ENCODE measurements around the gene MMS22L.

The MMS22L gene

GRCh38 chr6:97282238-97282725 is 734 bp downstream of the MMS22L start:
- H3K27me3 Mint-ChIP-seq, result no peaks in the 10 kb centered on the region
- H3K27ac Mint-ChIP-seq, result peak overlapping the region; percentile 87
- H3K36me3 Mint-ChIP-seq (ENCODE audit: low read depth), result peaks cover 37% of the 10 kb centered on the region
- H3K4me3 Mint-ChIP-seq, result peak overlapping the region; percentile 89
- no peaks in the 10 kb centered on the region for H3K9me3 Mint-ChIP-seq
- H3K4me1 Mint-ChIP-seq (ENCODE audit: low read depth), result peaks cover 28% of the 10 kb centered on the region

- H3K4me3 Mint-ChIP-seq, result peak overlapping the region; percentile 89
- peaks cover 51% of the 10 kb centered on the region for H3K36me3 Mint-ChIP-seq (ENCODE audit: low read depth)
- no peaks in the 10 kb centered on the region for H3K27me3 Mint-ChIP-seq
- H3K9me3 Mint-ChIP-seq, result no peaks in the 10 kb centered on the region
- peak overlapping the region; percentile 67 for H3K27ac Mint-ChIP-seq
- H3K4me1 Mint-ChIP-seq (ENCODE audit: low read depth), result peaks cover 28% of the 10 kb centered on the region
Observed at GRCh38 chr6:97280766-97281165, 2.2 kb downstream of the MMS22L start.

DNA sequence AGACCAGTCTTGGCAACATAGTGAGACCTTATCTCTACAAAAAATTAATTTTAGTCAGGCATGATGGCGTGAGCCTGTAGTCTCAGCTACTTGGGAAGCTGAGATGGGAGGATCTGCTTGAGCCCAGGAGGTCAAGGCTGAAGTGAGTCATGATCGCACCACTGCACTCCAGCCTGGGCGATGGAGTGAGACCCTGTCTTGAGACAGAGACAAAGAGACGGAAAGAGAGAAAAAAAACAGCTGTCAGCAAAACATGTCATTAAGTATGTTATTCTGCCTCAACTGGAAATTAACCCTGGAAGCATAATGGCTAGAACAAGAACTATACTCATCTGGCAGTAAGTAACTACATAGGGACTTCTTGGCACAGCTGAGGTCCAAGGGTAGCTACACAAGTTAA is 7.2 kb downstream of the MMS22L start:
- no peak overlapping the region for H3K4me3 Mint-ChIP-seq
- peaks cover 10% of the 10 kb centered on the region for H3K4me1 Mint-ChIP-seq (ENCODE audit: low read depth)
- H3K9me3 Mint-ChIP-seq, result no peaks in the 10 kb centered on the region
- no peaks in the 10 kb centered on the region for H3K27me3 Mint-ChIP-seq
- no peak overlapping the region for H3K27ac Mint-ChIP-seq
- H3K36me3 Mint-ChIP-seq (ENCODE audit: low read depth), result peaks cover 80% of the 10 kb centered on the region

GRCh38 chr6:97269821-97270220 is 13.2 kb downstream of the MMS22L start:
- no peaks in the 10 kb centered on the region for H3K9me3 Mint-ChIP-seq
- H3K4me1 Mint-ChIP-seq (ENCODE audit: low read depth), result no peaks in the 10 kb centered on the region
- H3K27me3 Mint-ChIP-seq, result no peaks in the 10 kb centered on the region
- no peak overlapping the region for H3K27ac Mint-ChIP-seq
- H3K36me3 Mint-ChIP-seq (ENCODE audit: low read depth), result peaks cover 78% of the 10 kb centered on the region
- no peak overlapping the region for H3K4me3 Mint-ChIP-seq

DNA sequence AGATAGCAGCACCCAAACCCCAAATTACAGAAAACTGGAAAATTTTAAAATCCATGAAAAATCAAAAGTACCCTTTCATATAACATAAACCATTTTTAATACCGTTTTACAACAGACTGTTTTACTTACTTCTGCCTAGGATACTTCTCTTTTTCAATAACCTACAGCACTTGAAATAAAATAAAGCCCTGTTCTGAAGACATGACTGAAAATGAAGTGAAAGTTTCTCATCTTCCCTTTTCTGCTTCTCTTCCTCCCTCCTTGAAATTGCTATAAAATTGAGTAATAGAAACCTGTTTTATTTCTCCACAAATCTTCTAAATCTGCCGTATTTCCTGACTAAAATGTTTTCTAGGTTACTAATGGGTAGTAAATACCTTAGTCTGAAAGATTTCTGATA is 20.3 kb downstream of the MMS22L start:
- Mint-ChIP-seq H3K27me3 (no peaks in the 10 kb centered on the region), H3K4me3 (no peak overlapping the region), H3K9me3 (no peaks in the 10 kb centered on the region), H3K36me3 (ENCODE audit: low read depth) (peaks cover 72% of the 10 kb centered on the region), H3K27ac (no peak overlapping the region), H3K4me1 (ENCODE audit: low read depth) (no peaks in the 10 kb centered on the region)

DNA sequence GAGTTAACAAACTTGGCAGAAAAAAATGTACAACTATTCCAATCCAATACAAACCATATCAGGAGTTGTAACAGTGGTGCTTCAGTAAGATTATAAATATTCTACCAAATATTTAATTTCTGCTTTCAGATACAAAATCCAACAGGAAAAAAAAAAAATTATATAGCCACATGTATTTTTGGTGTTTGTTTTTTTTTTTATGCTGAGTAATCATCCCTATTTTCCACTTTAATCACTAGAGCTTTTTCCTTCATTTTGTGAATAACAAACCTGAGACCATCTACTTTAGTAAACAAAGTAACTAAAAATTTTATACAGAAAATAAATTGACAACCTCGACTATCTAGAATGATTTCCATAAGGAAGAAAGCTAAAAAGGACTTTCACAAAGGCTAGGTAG is 36.2 kb downstream of the MMS22L start:
- no peak overlapping the region for H3K27ac Mint-ChIP-seq
- peaks cover 75% of the 10 kb centered on the region for H3K36me3 Mint-ChIP-seq (ENCODE audit: low read depth)
- H3K4me3 Mint-ChIP-seq, result no peak overlapping the region
- H3K4me1 Mint-ChIP-seq (ENCODE audit: low read depth), result no peaks in the 10 kb centered on the region
- peaks cover 10% of the 10 kb centered on the region for H3K9me3 Mint-ChIP-seq
- H3K27me3 Mint-ChIP-seq, result no peaks in the 10 kb centered on the region

GRCh38 chr6:97240222-97240621 is 42.8 kb downstream of the MMS22L start:
- peaks cover 10% of the 10 kb centered on the region for H3K9me3 Mint-ChIP-seq
- no peaks in the 10 kb centered on the region for H3K4me1 Mint-ChIP-seq (ENCODE audit: low read depth)
- H3K27me3 Mint-ChIP-seq, result no peaks in the 10 kb centered on the region
- H3K36me3 Mint-ChIP-seq (ENCODE audit: low read depth), result peaks cover 74% of the 10 kb centered on the region
- H3K4me3 Mint-ChIP-seq, result no peak overlapping the region
- no peak overlapping the region for H3K27ac Mint-ChIP-seq

GRCh38 chr6:97231911-97232310 is 51.1 kb downstream of the MMS22L start:
- peaks cover 71% of the 10 kb centered on the region for H3K36me3 Mint-ChIP-seq (ENCODE audit: low read depth)
- no peak overlapping the region for H3K4me3 Mint-ChIP-seq
- H3K27ac Mint-ChIP-seq, result no peak overlapping the region
- no peaks in the 10 kb centered on the region for H3K9me3 Mint-ChIP-seq
- no peaks in the 10 kb centered on the region for H3K27me3 Mint-ChIP-seq
- H3K4me1 Mint-ChIP-seq (ENCODE audit: low read depth), result no peaks in the 10 kb centered on the region

DNA sequence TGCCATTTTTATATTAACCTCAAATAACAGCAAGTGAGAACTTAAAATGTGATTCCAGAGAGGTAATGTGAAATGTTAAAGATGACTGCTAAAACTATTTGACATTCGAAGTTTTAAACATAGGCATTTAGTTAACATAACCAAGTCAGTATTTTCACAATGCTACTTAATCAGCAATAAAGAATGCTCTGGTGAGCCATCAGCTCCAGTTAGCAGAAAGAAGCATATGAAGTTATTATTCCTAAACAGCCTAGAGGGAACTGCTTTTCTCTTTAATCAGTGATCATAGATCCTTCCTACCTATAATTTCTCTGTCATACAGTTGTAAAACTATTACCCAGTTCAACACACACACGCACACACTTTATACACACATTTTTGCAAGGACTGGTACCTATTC is 60.1 kb downstream of the MMS22L start:
- Mint-ChIP-seq H3K4me1 (ENCODE audit: low read depth) (no peaks in the 10 kb centered on the region), H3K27ac (no peak overlapping the region), H3K27me3 (no peaks in the 10 kb centered on the region), H3K4me3 (no peak overlapping the region), H3K36me3 (ENCODE audit: low read depth) (peaks cover 43% of the 10 kb centered on the region), H3K9me3 (no peaks in the 10 kb centered on the region)

- H3K27ac Mint-ChIP-seq, result no peak overlapping the region
Observed at GRCh38 chr6:97218912-97219311, 64.1 kb downstream of the MMS22L start.

GRCh38 chr6:97215157-97215769 is 67.8 kb downstream of the MMS22L start:
- no peaks in the 10 kb centered on the region for H3K9me3 Mint-ChIP-seq
- peaks cover 37% of the 10 kb centered on the region for H3K36me3 Mint-ChIP-seq (ENCODE audit: low read depth)
- no peaks in the 10 kb centered on the region for H3K4me1 Mint-ChIP-seq (ENCODE audit: low read depth)
- H3K27me3 Mint-ChIP-seq, result no peaks in the 10 kb centered on the region
- H3K4me3 Mint-ChIP-seq, result no peak overlapping the region
- H3K27ac Mint-ChIP-seq, result no peak overlapping the region

More at GRCh38 chr6:97218912-97219311, 64.1 kb downstream of the MMS22L start:
- H3K4me1 Mint-ChIP-seq (ENCODE audit: low read depth), result no peaks in the 10 kb centered on the region
- H3K27me3 Mint-ChIP-seq, result no peaks in the 10 kb centered on the region
- H3K4me3 Mint-ChIP-seq, result no peak overlapping the region
- no peaks in the 10 kb centered on the region for H3K9me3 Mint-ChIP-seq
- H3K36me3 Mint-ChIP-seq (ENCODE audit: low read depth), result peaks cover 27% of the 10 kb centered on the region

DNA sequence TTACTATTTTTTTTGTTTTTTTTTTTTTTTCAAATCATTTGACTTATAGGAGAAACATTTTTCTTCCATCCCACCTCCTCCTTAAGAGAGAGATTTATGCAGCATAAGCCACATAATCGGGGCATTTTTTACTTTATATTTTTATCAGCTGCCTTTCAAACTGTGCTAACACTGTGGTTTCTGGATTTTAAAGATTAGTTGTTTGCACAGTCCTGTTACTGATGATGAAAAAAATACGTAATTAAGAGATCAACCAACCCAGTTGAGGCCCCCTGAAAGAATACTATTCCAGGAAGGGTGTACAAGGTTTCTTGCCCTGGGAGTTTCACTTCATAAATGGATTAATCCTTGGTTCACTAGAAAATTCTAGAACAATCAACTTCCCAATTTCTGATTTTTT is 68.3 kb downstream of the MMS22L start:
- no peaks in the 10 kb centered on the region for H3K4me1 Mint-ChIP-seq (ENCODE audit: low read depth)
- peaks cover 31% of the 10 kb centered on the region for H3K36me3 Mint-ChIP-seq (ENCODE audit: low read depth)
- no peaks in the 10 kb centered on the region for H3K27me3 Mint-ChIP-seq
- no peak overlapping the region for H3K4me3 Mint-ChIP-seq
- no peaks in the 10 kb centered on the region for H3K9me3 Mint-ChIP-seq
- no peak overlapping the region for H3K27ac Mint-ChIP-seq

DNA sequence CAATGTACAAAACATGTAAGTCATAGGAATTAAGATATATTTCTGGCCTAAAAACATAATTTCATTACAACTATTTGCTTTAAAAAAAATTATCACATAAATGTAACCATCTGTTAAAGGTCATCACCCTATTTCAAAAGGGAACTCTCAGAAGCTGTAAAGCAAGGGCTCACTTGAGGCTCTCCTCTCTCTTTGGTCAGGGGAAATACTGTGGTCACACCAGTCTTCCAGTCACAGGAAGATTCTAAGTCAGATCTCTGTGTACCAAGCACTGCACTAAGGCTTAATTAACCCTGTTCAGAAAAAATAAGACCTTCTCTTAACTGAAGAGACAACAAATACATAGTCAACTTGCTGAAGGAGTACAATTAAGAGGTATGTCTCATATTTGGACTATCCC is 75.6 kb downstream of the MMS22L start:
- Mint-ChIP-seq H3K9me3 (no peaks in the 10 kb centered on the region), H3K36me3 (ENCODE audit: low read depth) (peaks cover 19% of the 10 kb centered on the region), H3K27ac (no peak overlapping the region), H3K4me3 (no peak overlapping the region), H3K27me3 (no peaks in the 10 kb centered on the region), H3K4me1 (ENCODE audit: low read depth) (no peaks in the 10 kb centered on the region)

DNA sequence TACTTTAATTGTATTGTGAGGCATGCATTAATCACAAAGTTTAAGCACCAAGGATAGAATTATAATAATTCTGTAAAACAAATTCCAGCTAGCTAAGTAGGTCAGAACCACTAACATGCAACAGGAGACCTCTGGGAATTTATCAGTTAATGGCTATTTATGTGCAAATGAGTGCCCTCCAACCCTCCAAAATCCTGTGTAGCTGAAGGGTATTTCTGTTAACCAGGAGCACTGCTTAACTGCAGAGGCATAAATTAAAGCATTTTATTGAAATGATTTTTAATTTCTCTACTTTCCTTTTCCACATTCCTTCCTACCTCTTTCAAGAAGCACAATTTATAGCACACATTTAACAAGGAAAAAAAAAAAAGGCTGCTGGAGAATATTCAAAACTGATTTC is 77.0 kb downstream of the MMS22L start:
- Mint-ChIP-seq H3K27ac (no peak overlapping the region), H3K36me3 (ENCODE audit: low read depth) (peaks cover 17% of the 10 kb centered on the region), H3K9me3 (no peaks in the 10 kb centered on the region), H3K4me1 (ENCODE audit: low read depth) (no peaks in the 10 kb centered on the region), H3K4me3 (no peak overlapping the region), H3K27me3 (no peaks in the 10 kb centered on the region)

DNA sequence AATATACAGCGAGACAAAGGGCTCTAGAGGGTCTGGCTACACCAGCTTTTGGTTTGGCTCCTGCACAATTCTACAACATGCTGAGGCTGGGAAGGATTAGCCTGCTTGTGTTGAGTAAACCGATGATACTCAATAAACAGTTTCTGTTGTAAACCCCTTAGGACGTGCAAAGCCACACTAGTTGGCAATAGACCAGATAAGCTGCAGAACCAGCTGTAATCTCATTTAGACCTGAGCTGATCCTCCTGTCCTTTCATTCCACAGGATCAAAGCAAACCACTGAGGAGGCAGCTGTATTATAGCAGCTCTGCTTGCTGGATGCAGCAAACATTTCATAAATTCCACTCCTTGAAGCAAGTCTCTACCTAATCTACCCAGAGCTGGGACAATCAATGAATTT is 79.7 kb downstream of the MMS22L start:
- Mint-ChIP-seq H3K9me3 (no peaks in the 10 kb centered on the region), H3K27ac (no peak overlapping the region), H3K4me3 (no peak overlapping the region), H3K27me3 (no peaks in the 10 kb centered on the region), H3K36me3 (ENCODE audit: low read depth) (peaks cover 27% of the 10 kb centered on the region), H3K4me1 (ENCODE audit: low read depth) (no peaks in the 10 kb centered on the region)

DNA sequence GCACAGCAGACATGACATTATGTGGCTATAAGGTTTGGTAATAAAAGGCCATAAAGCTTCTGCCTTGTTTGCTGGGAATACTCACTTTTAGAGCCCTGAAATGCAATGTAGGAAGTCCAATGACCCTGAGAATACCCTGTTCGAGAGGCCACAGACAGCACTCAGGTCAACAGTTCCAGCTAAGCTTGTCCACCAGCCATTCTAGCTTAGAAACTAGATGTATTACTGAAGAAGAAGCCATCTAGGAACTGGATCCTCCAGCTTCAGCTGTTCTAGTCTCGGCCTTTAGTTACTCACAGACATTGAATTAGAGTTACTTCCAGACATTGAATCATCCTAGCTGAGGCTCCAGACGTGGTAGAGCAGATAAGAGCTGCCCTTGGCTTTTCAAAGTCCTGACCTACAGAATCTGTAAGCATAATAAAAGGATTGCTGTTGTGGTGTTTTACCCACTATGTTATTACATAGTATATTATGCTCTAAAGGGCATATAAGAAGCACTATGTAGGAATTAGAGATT is 84.9 kb downstream of the MMS22L start:
- Mint-ChIP-seq H3K27ac (no peak overlapping the region), H3K27me3 (no peaks in the 10 kb centered on the region), H3K4me1 (ENCODE audit: low read depth) (no peaks in the 10 kb centered on the region), H3K36me3 (ENCODE audit: low read depth) (peaks cover 45% of the 10 kb centered on the region), H3K4me3 (no peak overlapping the region), H3K9me3 (no peaks in the 10 kb centered on the region)

All from stimulated activated naive CD8-positive, alpha-beta T cell treated with anti-CD3 and anti-CD28 coated beads, Interleukin-15, Interleukin-2, amounts not matched to agents 100 ng/mL and 50 ng/mL, for 24 hours (primary cell).